ENCODE data around the gene PPP1R11.

Gene PPP1R11

GRCh38 chr6:30055513-30055912, 11.5 kb upstream of the PPP1R11 start:
- ChIA-PET CTCF (interaction anchor here (1.7 kb wide), 1 partner anchor 76 kb away, joined by 5 read pairs; no protein-coding TSS in a partner anchor), POLR2A (no interaction called here)
- no peak for DNase-seq (ENCODE audit: low read depth, low spot score)
- H3K4me3 ChIP-seq (ENCODE audit: low read depth, low read length), result no peak overlapping the region
- no peak for TF ChIP-seq CTCF (IDR thresholded peaks at IDR 0.05; ENCODE audit: insufficient read depth, low read length, missing control alignments)

DNA sequence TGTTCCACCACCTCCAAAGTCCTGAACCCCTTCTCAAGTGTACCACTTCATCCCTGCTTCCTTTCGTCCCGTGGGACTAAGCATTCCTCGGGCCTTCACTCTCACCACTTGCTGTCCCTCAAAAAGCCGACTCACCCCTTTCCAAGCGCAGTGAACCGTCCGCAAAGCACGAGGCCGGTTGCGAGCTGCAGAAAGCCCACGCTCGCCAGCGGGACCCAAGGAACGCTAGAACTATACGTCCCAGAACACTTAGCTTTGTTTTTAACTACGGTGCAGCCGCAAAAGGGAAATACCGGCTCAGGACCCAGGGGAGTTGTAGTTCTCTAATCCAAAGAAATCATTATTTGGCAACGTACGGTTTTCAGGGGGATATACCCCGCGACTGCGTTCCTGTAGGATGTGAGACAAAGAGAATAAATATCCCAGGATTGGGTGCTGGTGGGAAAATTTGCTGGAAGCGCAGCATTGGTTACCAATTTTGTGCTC, 6.3 kb upstream of the PPP1R11 start:
- ChIA-PET POLR2A (interaction anchor here (0.6 to 1.3 kb wide), 2 partner anchors 9 to 428 kb away, joined by 3 to 10 read pairs; partner anchors contain the start of gene GABBR1), CTCF (interaction anchor here (0.9 to 1.5 kb wide), 7 partner anchors 9 to 212 kb away, joined by 3 to 4 read pairs (median 4); no protein-coding TSS in a partner anchor)
- TF ChIP-seq CTCF (IDR thresholded peaks at IDR 0.05; ENCODE audit: insufficient read depth, low read length, missing control alignments), result no peak
- peak overlapping the region; percentile 88 for H3K4me3 ChIP-seq (ENCODE audit: low read depth, low read length)
- DNase-seq (ENCODE audit: low read depth, low spot score), result no peak

DNA sequence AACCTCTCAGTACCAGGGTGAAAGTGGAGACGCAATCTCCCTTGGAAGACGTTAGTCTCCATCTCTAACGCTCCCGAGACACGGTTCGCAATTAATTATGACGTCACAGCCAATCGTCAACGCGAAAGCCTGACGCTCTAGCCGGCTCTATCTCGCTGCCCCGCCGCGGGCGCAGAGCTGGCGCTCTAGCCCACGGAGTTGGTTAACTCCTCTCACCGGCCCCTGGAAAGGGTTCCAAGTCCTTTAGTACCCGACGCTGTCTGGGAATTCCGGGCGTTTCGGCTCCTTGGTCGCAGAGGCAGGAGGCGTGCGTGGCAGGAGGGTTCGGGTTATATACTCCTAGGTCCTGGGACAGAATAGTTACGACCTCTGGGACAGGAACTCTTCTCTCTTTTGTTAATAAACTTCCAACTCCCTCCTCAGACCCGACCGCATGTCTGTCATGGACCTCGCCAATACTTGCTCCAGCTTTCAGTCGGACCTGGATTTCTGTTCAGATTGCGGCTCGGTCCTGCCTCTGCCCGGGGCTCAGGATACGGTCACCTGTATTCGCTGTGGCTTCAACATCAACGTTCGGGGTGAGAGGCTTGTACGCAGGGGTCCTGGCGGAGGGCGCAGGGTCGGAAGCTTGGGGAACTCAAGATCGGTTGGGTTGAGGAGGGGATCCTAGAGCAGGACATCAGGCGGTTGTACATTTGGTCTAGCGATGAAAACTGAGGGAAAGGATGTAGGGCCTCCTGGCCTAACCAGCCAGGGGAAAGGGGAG, 5.7 kb upstream of the PPP1R11 start, which contains the start of gene POLR1H:
Gene POLR1H (plus strand): TSS at position 174 of the 766 bp plus-strand sequence. CDS start 260 bp downstream, at position 434.
- POLR2A ChIA-PET, result interaction anchor here (0.6 to 1.3 kb wide), 3 partner anchors 10 to 246 kb away, joined by 3 to 10 read pairs (median 5); no protein-coding TSS in a partner anchor
- no peak for TF ChIP-seq CTCF (IDR thresholded peaks at IDR 0.05; ENCODE audit: insufficient read depth, low read length, missing control alignments)
- CTCF ChIA-PET, result interaction anchor here (0.9 to 1.9 kb wide), 7 partner anchors 9 to 213 kb away, joined by 3 to 8 read pairs (median 4); no protein-coding TSS in a partner anchor
- DNase-seq (ENCODE audit: low read depth, low spot score), result peak; percentile 72
- H3K4me3 ChIP-seq (ENCODE audit: low read depth, low read length), result peak within 1 kb of the TSS; percentile 88

DNA sequence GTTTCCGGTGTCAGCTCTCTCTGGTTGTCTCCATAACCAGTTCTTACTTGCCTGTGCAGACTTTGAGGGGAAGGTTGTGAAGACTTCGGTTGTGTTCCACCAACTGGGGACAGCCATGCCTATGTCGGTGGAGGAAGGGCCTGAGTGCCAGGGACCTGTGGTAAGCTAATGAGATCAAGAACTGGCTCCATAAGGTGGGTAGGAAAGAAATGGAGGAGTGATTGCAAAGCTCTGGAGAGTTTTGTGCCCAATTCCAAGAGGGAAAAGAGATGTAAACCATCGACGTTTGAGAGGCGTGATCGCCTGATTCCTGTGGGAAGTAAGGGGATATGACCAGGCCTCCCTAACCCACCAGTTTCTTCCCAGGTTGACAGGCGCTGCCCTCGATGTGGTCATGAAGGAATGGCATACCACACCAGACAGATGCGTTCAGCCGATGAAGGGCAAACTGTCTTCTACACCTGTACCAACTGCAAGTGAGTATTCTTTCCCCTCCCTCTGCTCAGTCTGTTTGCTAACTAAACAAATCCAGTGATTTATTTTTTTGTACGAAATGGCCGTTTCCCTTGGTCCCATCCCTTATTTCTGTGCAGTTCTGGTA, 5.0 kb upstream of the PPP1R11 start:
- CTCF ChIA-PET, result interaction anchor here (1.2 to 1.9 kb wide), 2 partner anchors 10 to 43 kb away, joined by 4 to 8 read pairs; no protein-coding TSS in a partner anchor
- H3K4me3 ChIP-seq (ENCODE audit: low read depth, low read length), result peak overlapping the region; percentile 88
- no peak for DNase-seq (ENCODE audit: low read depth, low spot score)
- POLR2A ChIA-PET, result interaction anchor here (1.3 kb wide), 2 partner anchors 10 kb away, joined by 5 to 10 read pairs; no protein-coding TSS in a partner anchor
- no peak for TF ChIP-seq CTCF (IDR thresholded peaks at IDR 0.05; ENCODE audit: insufficient read depth, low read length, missing control alignments)

DNA sequence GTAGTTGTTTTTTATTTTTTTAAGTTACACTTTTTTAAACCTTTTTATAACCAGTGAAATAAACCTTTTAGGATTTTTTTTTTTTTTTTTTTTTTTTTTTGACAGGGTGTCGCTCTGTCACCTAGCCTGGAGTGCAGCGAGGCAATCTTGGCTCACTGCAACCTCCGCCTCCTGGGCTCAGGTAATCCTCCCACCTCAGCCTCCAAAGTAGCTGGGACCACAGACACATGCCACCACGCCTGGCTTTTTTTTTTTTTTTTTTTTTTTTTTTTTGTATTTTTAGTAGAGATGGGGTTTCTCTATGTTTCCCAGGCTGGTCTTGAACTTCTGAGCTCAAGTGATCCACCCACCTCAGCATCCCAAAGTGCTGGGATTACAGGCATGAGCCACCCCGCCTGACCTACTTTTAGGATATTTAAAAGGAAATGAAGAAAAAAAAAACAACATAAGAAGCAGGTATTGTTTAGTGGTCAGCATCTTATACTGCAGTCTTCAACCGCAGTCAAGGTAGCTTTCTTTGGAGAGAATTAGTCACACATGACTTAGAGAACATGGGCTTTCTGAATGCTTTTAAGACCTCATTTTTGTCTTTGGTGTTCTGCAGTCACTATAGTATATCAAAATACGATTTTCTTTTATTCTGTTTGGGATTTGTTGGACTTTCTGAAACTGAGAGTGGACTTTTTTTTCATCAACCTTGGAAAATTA, 4.4 kb upstream of the PPP1R11 start:
- no peak for TF ChIP-seq CTCF (IDR thresholded peaks at IDR 0.05; ENCODE audit: insufficient read depth, low read length, missing control alignments)
- no peak overlapping the region for H3K4me3 ChIP-seq (ENCODE audit: low read depth, low read length)
- CTCF ChIA-PET, result interaction anchor here (1.9 kb wide), 1 partner anchor 11 kb away, joined by 8 read pairs; no protein-coding TSS in a partner anchor
- POLR2A ChIA-PET, result no interaction called here
- DNase-seq (ENCODE audit: low read depth, low spot score), result no peak
